KMS-11 (cell line): ENCODE results near the gene HSD17B11.
"Not testable (repeated sequence)": the region's sequence is repeated elsewhere in the genome, so short reads cannot be mapped to it uniquely, and the experiment has no call there.

ENCODE experiments used
- H2AFZ ChIP-seq: fragments of 200-600 bp; sonication (generic); 2 replicates; pipeline ENCODE4 v1.6.1; 2016; ENCODE audit warnings: antibody characterized with exemption, mixed run types, low read depth
- H3K27ac ChIP-seq: fragments of 200-600 bp; sonication (generic); 2 replicates; pipeline ENCODE4 v1.6.1; 2016; ENCODE audit warnings: mild to moderate bottlenecking, mixed run types
- H3K27me3 ChIP-seq: fragments of 200-600 bp; sonication (generic); 2 replicates; pipeline ENCODE4 v1.6.1; 2017; ENCODE audit warnings: mild to moderate bottlenecking, low read depth, mixed run types, moderate library complexity; ENCODE audit not compliant: insufficient read depth
- H3K36me3 ChIP-seq: fragments of 200-600 bp; sonication (generic); 2 replicates; pipeline ENCODE4 v1.6.1; 2017; ENCODE audit warnings: mild to moderate bottlenecking, mixed run types; ENCODE audit not compliant: insufficient read depth
- H3K4me1 ChIP-seq: fragments of 200-600 bp; sonication (generic); 2 replicates; pipeline ENCODE4 v1.6.1; 2016; ENCODE audit warnings: mild to moderate bottlenecking, low read depth, mixed run types; ENCODE audit not compliant: poor library complexity, severe bottlenecking
- H3K4me2 ChIP-seq: fragments of 200-600 bp; sonication (generic); 2 replicates; pipeline ENCODE4 v1.7.0; 2016; ENCODE audit warnings: mild to moderate bottlenecking, mixed run types
- H3K4me3 ChIP-seq: fragments of 200-600 bp; sonication (generic); IDR thresholded peaks from 2 replicates; pipeline ENCODE4 v1.6.1; 2017; ENCODE audit warnings: low read depth, low read length, mixed read lengths; ENCODE audit not compliant: insufficient read depth
- H3K79me2 ChIP-seq: fragments of 200-600 bp; sonication (generic); 2 replicates; pipeline ENCODE4 v1.6.1; 2016; ENCODE audit warnings: low read depth, mixed run types; ENCODE audit not compliant: insufficient read depth
- H3K9ac ChIP-seq: fragments of 200-600 bp; sonication (generic); 2 replicates; pipeline ENCODE4 v1.6.1; 2016; ENCODE audit warnings: mild to moderate bottlenecking, mixed run types
- H4K20me1 ChIP-seq: fragments of 200-600 bp; sonication (generic); 2 replicates; pipeline ENCODE4 v1.6.1; 2016; ENCODE audit warnings: mild to moderate bottlenecking, mixed run types; ENCODE audit not compliant: insufficient read depth
- TF ChIP-seq, protein P1 (sequence below): fragments of 200-600 bp; sonication (generic); conservative IDR thresholded peaks from 2 replicates; pipeline ENCODE4 v1.6.1; 2017; ENCODE audit warnings: low read depth, mild to moderate bottlenecking, antibody characterized with exemption, low read length, moderate library complexity, mixed read lengths

Gene HSD17B11

DNA sequence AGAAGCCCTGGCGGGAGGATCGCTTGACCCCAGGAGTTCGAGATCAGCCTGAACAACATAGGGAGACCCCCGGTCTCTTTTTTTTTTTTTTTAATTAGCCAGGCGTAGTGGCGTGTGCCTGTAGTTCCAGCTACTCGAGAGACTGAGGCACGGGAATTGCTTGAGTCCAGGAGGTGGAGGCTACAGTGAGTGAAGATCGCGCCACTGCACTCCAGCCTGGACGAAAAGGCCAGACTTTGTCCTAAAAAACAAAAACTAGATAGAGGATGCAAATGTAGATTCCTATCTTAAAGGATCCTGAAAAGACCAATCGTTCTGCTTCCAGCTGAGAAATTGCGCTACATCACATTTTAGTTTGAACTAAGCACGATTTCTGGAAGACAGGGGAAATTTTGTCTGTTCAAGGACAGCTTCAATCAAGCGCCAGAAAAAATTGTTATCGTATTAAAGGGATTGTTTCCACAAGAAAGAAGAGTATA lies 627 bp upstream of the HSD17B11 start:
- H3K79me2 ChIP-seq: peaks cover 42% of the 10 kb centered on the region
- peaks cover 30% of the 10 kb centered on the region for H3K4me1 ChIP-seq
- peak overlapping the region; percentile 91 for H3K4me3 ChIP-seq
- peak overlapping the region; percentile 79 for H3K9ac ChIP-seq
- TF ChIP-seq, protein P1, sequence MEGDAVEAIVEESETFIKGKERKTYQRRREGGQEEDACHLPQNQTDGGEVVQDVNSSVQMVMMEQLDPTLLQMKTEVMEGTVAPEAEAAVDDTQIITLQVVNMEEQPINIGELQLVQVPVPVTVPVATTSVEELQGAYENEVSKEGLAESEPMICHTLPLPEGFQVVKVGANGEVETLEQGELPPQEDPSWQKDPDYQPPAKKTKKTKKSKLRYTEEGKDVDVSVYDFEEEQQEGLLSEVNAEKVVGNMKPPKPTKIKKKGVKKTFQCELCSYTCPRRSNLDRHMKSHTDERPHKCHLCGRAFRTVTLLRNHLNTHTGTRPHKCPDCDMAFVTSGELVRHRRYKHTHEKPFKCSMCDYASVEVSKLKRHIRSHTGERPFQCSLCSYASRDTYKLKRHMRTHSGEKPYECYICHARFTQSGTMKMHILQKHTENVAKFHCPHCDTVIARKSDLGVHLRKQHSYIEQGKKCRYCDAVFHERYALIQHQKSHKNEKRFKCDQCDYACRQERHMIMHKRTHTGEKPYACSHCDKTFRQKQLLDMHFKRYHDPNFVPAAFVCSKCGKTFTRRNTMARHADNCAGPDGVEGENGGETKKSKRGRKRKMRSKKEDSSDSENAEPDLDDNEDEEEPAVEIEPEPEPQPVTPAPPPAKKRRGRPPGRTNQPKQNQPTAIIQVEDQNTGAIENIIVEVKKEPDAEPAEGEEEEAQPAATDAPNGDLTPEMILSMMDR: no peak
- H3K27me3 ChIP-seq: no peaks in the 10 kb centered on the region
- H3K36me3 ChIP-seq: no peaks in the 10 kb centered on the region
- H3K4me2 ChIP-seq: peak overlapping the region; percentile 82
- H4K20me1 ChIP-seq: no peaks in the 10 kb centered on the region
- peak overlapping the region; percentile 85 for H2AFZ ChIP-seq
- H3K27ac ChIP-seq: peak overlapping the region; percentile 72

- TF ChIP-seq, protein P1: no peak
- Histone ChIP-seq H3K4me2 (peak overlapping the region; percentile 82; the same call in 1 of the 2 replicates), H3K79me2 (peaks cover 53% of the 10 kb centered on the region), H3K4me1 (peaks cover 30% of the 10 kb centered on the region), H3K4me3 (peak overlapping the region; percentile 71), H2AFZ (peak overlapping the region; percentile 85), H3K9ac (peak overlapping the region; percentile 79), H3K27me3 (no peaks in the 10 kb centered on the region), H3K27ac (peak overlapping the region; percentile 72), H3K36me3 (no peaks in the 10 kb centered on the region), H4K20me1 (no peaks in the 10 kb centered on the region)
These were observed 467 bp downstream of the HSD17B11 start for GRCh38 chr4:87390551-87390890.

- peak overlapping the region; percentile 79 for H3K9ac ChIP-seq
- peak overlapping the region; percentile 85 for H2AFZ ChIP-seq
- not testable (repeated sequence) for H3K27me3 ChIP-seq, H3K36me3 ChIP-seq, H4K20me1 ChIP-seq
- peaks cover 58% of the 10 kb centered on the region for H3K79me2 ChIP-seq
- H3K27ac ChIP-seq: peak overlapping the region; percentile 72
- peaks cover 30% of the 10 kb centered on the region for H3K4me1 ChIP-seq
- peak overlapping the region; percentile 41 for H3K4me3 ChIP-seq
- H3K4me2 ChIP-seq: peak overlapping the region; percentile 82
These were observed 933 bp downstream of the HSD17B11 start for GRCh38 chr4:87390055-87390454.

GRCh38 chr4:87388901-87389300 lies 2.1 kb downstream of the HSD17B11 start:
- peaks cover 30% of the 10 kb centered on the region for H3K4me1 ChIP-seq
- H3K4me3 ChIP-seq: no peak overlapping the region
- H4K20me1 ChIP-seq: no peaks in the 10 kb centered on the region
- TF ChIP-seq, protein P1: no peak
- no peak overlapping the region for H3K27ac ChIP-seq
- H3K27me3 ChIP-seq: no peaks in the 10 kb centered on the region
- no peaks in the 10 kb centered on the region for H3K36me3 ChIP-seq
- no peak overlapping the region for H3K9ac ChIP-seq
- H3K4me2 ChIP-seq: peak overlapping the region; percentile 82; the same call in 1 of the 2 replicates
- no peak overlapping the region for H2AFZ ChIP-seq
- peaks cover 65% of the 10 kb centered on the region for H3K79me2 ChIP-seq

GRCh38 chr4:87387237-87387636 lies 3.8 kb downstream of the HSD17B11 start:
- Histone ChIP-seq H3K27ac (no peak overlapping the region), H3K4me3 (no peak overlapping the region), H2AFZ (no peak overlapping the region), H3K79me2 (peaks cover 78% of the 10 kb centered on the region), H3K9ac (no peak overlapping the region), H3K4me1 (peaks cover 30% of the 10 kb centered on the region), H3K4me2 (no peak overlapping the region), H4K20me1 (no peaks in the 10 kb centered on the region), H3K36me3 (no peaks in the 10 kb centered on the region), H3K27me3 (no peaks in the 10 kb centered on the region)
- TF ChIP-seq, protein P1: no peak

DNA sequence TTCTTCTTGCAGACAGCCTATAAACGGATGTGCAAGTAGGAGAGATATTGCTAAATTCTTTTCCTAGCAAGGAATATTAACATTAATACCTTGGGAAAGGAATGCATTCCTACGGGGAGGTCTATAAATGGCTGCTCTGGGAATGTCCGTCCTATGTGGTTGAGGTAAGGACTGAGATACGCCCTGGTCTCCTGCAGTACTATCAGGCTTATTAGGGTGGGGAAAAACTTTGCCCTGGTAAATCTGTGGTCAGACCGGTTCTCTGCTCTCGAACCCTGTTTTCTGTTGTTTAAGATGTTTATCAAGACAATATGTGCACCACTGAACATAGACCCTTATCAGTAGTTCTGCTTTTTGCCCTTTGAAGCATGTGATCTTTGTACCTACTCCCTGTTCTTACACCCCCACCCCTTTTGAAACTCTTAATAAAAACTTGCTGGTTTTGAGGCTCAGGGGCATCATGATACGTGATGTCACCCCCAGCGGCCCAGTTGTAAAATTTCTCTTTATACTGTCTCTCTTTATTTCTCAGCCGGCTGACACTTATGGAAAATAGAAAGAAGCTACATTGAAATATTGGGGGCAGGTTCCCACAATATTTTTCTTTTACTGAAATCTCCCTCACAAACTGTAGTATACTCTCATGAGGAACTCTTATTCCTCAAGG lies 6.4 kb downstream of the HSD17B11 start:
- not testable (repeated sequence) for H3K4me3 ChIP-seq, H4K20me1 ChIP-seq, H2AFZ ChIP-seq, H3K27me3 ChIP-seq, H3K4me2 ChIP-seq, H3K36me3 ChIP-seq, H3K27ac ChIP-seq, H3K9ac ChIP-seq
- H3K4me1 ChIP-seq: peaks cover 23% of the 10 kb centered on the region
- peaks cover 64% of the 10 kb centered on the region for H3K79me2 ChIP-seq
